DND-41 (cell line): ENCODE measurements around the gene ITGB2.

Source experiments
- ATAC-seq: fragments of 200-7000 bp; cut with Tn5 transposase; 3 replicates; pipeline ENCODE4 v1.9.1; 2021; ENCODE audit warnings: low read depth; ENCODE audit not compliant: insufficient read depth
- DNase-seq: peaks from one replicate; pipeline ENCODE4 v3.0.0-alpha.2; 2020
- H2AFZ ChIP-seq: 2 replicates; pipeline ENCODE4 v1.6.0; 2012; ENCODE audit warnings: low read depth, low read length
- H3K27ac ChIP-seq: 2 replicates; pipeline ENCODE4 v1.5.1; 2012; ENCODE audit warnings: low read length, inconsistent platforms
- H3K27me3 ChIP-seq: fragments of 200-600 bp; sonication (generic); 2 replicates; pipeline ENCODE4 v1.6.0; 2012; ENCODE audit warnings: low read length, mild to moderate bottlenecking, inconsistent platforms; ENCODE audit not compliant: insufficient read depth, poor library complexity
- H3K36me3 ChIP-seq: 2 replicates; pipeline ENCODE4 v1.5.1; 2012; ENCODE audit warnings: low read length, inconsistent platforms; ENCODE audit not compliant: insufficient read depth
- H3K4me1 ChIP-seq: 2 replicates; pipeline ENCODE4 v1.5.1; 2012; ENCODE audit warnings: mild to moderate bottlenecking, low read length; ENCODE audit not compliant: insufficient read depth
- H3K4me2 ChIP-seq: 2 replicates; pipeline ENCODE4 v1.6.0; 2012; ENCODE audit warnings: mild to moderate bottlenecking, moderate library complexity, low read length, inconsistent platforms; ENCODE audit not compliant: insufficient read depth
- H3K4me3 ChIP-seq, 2 experiments: fragments of 200-600 bp in 1 of 2; shearing (Covaris generic) in 1 of 2; 2 replicates each; pipeline ENCODE4 v1.5.1; 2012 to 2016; ENCODE audit warnings: inconsistent platforms in 2 of 2, low read length in 2 of 2, mild to moderate bottlenecking in 2 of 2, low read depth in 1 of 2, moderate library complexity in 1 of 2
- H3K79me2 ChIP-seq: 2 replicates; pipeline ENCODE4 v1.6.0; 2012; ENCODE audit warnings: low read length, inconsistent platforms; ENCODE audit not compliant: insufficient read depth
- H3K9ac ChIP-seq: 2 replicates; pipeline ENCODE4 v1.6.0; 2012; ENCODE audit warnings: low read depth, mild to moderate bottlenecking, inconsistent platforms, low read length, moderate library complexity
- H3K9me3 ChIP-seq: 2 replicates; pipeline ENCODE4 v1.5.1; 2012; ENCODE audit warnings: low read length, moderate library complexity, mild to moderate bottlenecking, inconsistent platforms; ENCODE audit not compliant: insufficient read depth, severe bottlenecking
- H4K20me1 ChIP-seq: 2 replicates; pipeline ENCODE4 v1.6.0; 2012; ENCODE audit warnings: low read length; ENCODE audit not compliant: insufficient read depth
- EZH2 ChIP-seq: IDR thresholded peaks from 3 replicates; pipeline ENCODE4 v1.6.1; 2012; ENCODE audit warnings: borderline replicate concordance, low read depth, mild to moderate bottlenecking, moderate library complexity, low read length, inconsistent platforms; ENCODE audit not compliant: severe bottlenecking
- TF ChIP-seq, protein P1 (sequence below): IDR thresholded peaks from 2 replicates; pipeline ENCODE4 v1.5.1; 2012; ENCODE audit warnings: borderline replicate concordance, low read length, moderate library complexity, mild to moderate bottlenecking; ENCODE audit not compliant: poor library complexity, severe bottlenecking; ENCODE audit errors: extremely low read depth

ITGB2 gene

GRCh38 chr21:44899768-44900558, 20.7 kb downstream of the ITGB2 start:
- Histone ChIP-seq H3K9me3 (peaks cover 3% of the 10 kb centered on the region), H3K4me3 (no peak overlapping the region), H3K4me1 (no peaks in the 10 kb centered on the region), H2AFZ (no peak overlapping the region), H3K36me3 (peaks cover 90% of the 10 kb centered on the region), H3K9ac (no peak overlapping the region), H3K27ac (no peak overlapping the region), H3K79me2 (no peaks in the 10 kb centered on the region), H3K27me3 (no peaks in the 10 kb centered on the region), H4K20me1 (peaks cover 12% of the 10 kb centered on the region), H3K4me2 (no peak overlapping the region)
- ATAC-seq: no peak
- DNase-seq: no peak
- TF ChIP-seq, protein P1, sequence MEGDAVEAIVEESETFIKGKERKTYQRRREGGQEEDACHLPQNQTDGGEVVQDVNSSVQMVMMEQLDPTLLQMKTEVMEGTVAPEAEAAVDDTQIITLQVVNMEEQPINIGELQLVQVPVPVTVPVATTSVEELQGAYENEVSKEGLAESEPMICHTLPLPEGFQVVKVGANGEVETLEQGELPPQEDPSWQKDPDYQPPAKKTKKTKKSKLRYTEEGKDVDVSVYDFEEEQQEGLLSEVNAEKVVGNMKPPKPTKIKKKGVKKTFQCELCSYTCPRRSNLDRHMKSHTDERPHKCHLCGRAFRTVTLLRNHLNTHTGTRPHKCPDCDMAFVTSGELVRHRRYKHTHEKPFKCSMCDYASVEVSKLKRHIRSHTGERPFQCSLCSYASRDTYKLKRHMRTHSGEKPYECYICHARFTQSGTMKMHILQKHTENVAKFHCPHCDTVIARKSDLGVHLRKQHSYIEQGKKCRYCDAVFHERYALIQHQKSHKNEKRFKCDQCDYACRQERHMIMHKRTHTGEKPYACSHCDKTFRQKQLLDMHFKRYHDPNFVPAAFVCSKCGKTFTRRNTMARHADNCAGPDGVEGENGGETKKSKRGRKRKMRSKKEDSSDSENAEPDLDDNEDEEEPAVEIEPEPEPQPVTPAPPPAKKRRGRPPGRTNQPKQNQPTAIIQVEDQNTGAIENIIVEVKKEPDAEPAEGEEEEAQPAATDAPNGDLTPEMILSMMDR: no peak
- no peak for TF ChIP-seq EZH2

DNA sequence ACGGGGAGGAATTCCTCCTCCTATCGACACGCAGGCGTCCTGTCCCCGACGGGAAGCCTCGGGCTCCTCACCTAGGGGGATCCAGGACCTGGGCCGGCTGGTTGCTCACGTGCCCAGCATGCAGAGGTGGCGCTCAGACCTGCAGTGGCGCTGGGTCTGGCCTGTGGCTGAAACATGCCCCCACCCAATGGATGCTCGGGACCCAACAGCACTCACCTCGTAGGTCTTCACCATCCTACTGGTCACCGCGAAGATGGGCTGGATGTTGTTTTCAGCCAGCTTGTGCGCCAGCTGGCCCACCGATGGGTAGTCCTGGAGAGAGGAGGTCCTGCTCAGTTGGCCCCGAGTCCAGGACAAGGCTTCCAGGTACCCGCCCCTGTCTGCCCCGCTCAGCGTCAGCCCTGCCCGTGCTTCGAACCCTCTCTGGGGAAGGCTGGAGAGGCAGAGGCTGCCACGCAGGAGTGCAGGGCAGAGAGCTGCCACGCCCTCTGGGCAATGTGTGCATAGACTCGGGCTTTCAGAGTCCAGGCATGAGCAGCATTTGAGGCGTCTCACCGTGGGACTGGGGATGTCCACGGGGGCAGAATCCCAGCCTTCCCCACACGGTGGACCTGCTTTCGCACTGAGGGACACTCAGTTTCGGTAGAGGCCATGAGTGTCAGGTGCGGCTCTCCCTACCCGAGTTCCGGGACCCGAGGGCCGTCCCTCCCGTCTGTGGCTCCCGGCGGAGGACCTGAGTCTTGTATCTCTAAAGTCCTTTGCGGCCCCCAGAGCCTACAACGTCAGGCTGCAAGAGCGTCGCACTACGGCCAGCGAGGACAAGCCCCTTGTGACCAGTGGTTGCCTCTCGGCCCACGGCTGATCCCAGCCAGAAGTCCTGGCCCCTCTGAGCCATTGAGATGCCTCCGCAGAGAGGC, 21.6 kb downstream of the ITGB2 start:
- H3K27ac ChIP-seq: no peak overlapping the region
- no peaks in the 10 kb centered on the region for H3K4me1 ChIP-seq
- H4K20me1 ChIP-seq: peaks cover 12% of the 10 kb centered on the region
- H3K4me3 ChIP-seq: no peak overlapping the region
- peaks cover 83% of the 10 kb centered on the region for H3K36me3 ChIP-seq
- no peak overlapping the region for H2AFZ ChIP-seq
- no peak for TF ChIP-seq EZH2
- TF ChIP-seq, protein P1: no peak
- H3K79me2 ChIP-seq: no peaks in the 10 kb centered on the region
- H3K27me3 ChIP-seq: no peaks in the 10 kb centered on the region
- no peak overlapping the region for H3K4me2 ChIP-seq
- DNase-seq (no peak), ATAC-seq (no peak)
- H3K9ac ChIP-seq: no peak overlapping the region
- H3K9me3 ChIP-seq: peaks cover 3% of the 10 kb centered on the region

- Histone ChIP-seq H3K79me2 (no peaks in the 10 kb centered on the region), H3K9me3 (peaks cover 3% of the 10 kb centered on the region), H3K9ac (no peak overlapping the region), H3K36me3 (peaks cover 76% of the 10 kb centered on the region), H4K20me1 (peaks cover 12% of the 10 kb centered on the region), H2AFZ (no peak overlapping the region), H3K27me3 (no peaks in the 10 kb centered on the region), H3K4me3 (no peak overlapping the region), H3K4me2 (no peak overlapping the region), H3K27ac (no peak overlapping the region), H3K4me1 (no peaks in the 10 kb centered on the region)
- TF ChIP-seq, protein P1: no peak
- no peak for TF ChIP-seq EZH2
- DNase-seq (no peak), ATAC-seq (no peak)
Measured at GRCh38 chr21:44898011-44898488, 22.6 kb downstream of the ITGB2 start.
